HG03520 (cell line): ENCODE results near the gene TEKT2.

ENCODE experiments used
- ATAC-seq: cut with Tn5 transposase; IDR thresholded peaks from one replicate; pipeline ENCODE4 v1.9.1; 2021; ENCODE audit warnings: mild to moderate bottlenecking, moderate library complexity; ENCODE audit not compliant: unreplicated experiment

TEKT2 gene

GRCh38 chr1:36086529-36087232, 2.8 kb downstream of the TEKT2 start:
- no peak for ATAC-seq

- no peak for ATAC-seq
Observed at GRCh38 chr1:36087233-36088123, 3.6 kb downstream of the TEKT2 start.

- ATAC-seq = no peak
Observed at GRCh38 chr1:36088265-36088576, 4.3 kb downstream of the TEKT2 start.

- peak; percentile 66 for ATAC-seq
Observed at GRCh38 chr1:36088577-36089392, 4.9 kb downstream of the TEKT2 start, which contains the start of gene ADPRS. Gene ADPRS (plus strand): TSS chr1:36088892. CDS start chr1:36088905, 13 bp downstream.

GRCh38 chr1:36089393-36090121, 5.7 kb downstream of the TEKT2 start:
- ATAC-seq = peak; percentile 13

GRCh38 chr1:36091141-36091540, 7.2 kb downstream of the TEKT2 start:
- no peak for ATAC-seq

GRCh38 chr1:36091698-36092097, 7.8 kb downstream of the TEKT2 start:
- no peak for ATAC-seq

- ATAC-seq = no peak
Observed at GRCh38 chr1:36092166-36092797, 8.4 kb downstream of the TEKT2 start.

GRCh38 chr1:36092798-36093185, 8.9 kb downstream of the TEKT2 start:
- ATAC-seq = no peak

- no peak for ATAC-seq
Observed at GRCh38 chr1:36093226-36093625, 9.3 kb downstream of the TEKT2 start.

GRCh38 chr1:36093929-36094328, 10.0 kb downstream of the TEKT2 start:
- ATAC-seq = no peak

- no peak for ATAC-seq
Observed at GRCh38 chr1:36094621-36095061, 10.7 kb downstream of the TEKT2 start.

- no peak for ATAC-seq
Observed at GRCh38 chr1:36095760-36096405, 12.0 kb downstream of the TEKT2 start.

GRCh38 chr1:36096500-36097432, 12.9 kb downstream of the TEKT2 start:
- no peak for ATAC-seq

- no peak for ATAC-seq
Observed at GRCh38 chr1:36097693-36098585, 14.0 kb downstream of the TEKT2 start.

- no peak for ATAC-seq
Observed at GRCh38 chr1:36098650-36099365, 14.9 kb downstream of the TEKT2 start.
